GM19328 (cell line): ENCODE results near the gene RASA3.
"Not testable (repeated sequence)": the region's sequence is repeated elsewhere in the genome, so short reads cannot be mapped to it uniquely, and the experiment has no call there.

Experiments used
- ATAC-seq: cut with Tn5 transposase; IDR thresholded peaks from one replicate; pipeline ENCODE4 v1.9.1; 2021; ENCODE audit warnings: mild to moderate bottlenecking, moderate library complexity; ENCODE audit not compliant: unreplicated experiment

RASA3 gene

DNA sequence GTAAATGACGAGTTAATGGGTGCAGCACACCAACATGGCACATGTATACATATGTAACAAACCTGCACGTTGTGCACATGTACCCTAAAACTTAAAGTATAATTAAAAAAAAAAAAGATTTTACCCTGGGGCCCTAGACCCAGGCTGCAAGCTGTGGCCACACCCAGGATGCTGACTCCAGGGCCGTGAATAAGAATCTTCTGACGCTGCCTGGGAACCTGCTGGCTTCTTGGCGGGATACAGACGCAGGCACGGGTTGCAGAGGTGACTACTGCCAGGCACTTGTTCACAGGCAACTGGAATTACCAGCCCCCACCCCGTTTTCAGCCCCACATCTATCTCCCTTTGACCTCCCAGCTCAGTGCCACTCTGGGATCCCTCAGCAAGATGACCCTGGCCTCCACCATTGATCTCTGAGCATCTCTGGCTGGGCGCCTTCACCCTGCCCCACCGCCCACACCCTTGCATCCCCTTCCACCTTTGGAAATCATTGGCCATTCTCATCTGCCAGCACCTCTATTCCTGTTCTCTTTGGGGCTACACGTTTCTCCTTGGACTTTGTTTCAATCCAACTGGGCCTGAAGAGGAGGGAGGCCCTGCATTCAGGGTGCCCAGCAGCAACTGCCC lies 25.6 kb upstream of the RASA3 start:
- no peak for ATAC-seq

- no peak for ATAC-seq
Measured at GRCh38 chr13:114155926-114156883, 23.8 kb upstream of the RASA3 start.

DNA sequence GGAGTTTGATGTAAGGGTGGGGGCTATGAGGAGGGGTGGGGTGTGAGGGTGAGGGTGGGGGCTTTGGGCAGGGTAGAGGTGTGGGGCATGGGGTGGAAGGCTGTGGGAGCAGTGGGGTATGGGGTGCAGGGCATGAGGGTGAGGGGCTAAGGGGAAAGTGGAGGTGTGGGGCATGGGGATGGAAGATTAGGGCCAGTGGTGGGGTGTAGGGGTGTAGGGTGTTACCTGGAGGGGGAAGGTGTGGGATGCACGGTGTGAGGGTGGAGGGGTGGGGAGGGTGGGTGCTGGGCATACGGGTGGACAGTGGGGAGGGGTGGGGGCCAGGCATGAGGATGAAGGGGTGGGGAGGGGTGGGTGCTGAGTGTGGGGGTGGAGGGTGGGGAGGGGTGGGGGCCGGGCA lies 22.9 kb upstream of the RASA3 start:
- no peak for ATAC-seq

DNA sequence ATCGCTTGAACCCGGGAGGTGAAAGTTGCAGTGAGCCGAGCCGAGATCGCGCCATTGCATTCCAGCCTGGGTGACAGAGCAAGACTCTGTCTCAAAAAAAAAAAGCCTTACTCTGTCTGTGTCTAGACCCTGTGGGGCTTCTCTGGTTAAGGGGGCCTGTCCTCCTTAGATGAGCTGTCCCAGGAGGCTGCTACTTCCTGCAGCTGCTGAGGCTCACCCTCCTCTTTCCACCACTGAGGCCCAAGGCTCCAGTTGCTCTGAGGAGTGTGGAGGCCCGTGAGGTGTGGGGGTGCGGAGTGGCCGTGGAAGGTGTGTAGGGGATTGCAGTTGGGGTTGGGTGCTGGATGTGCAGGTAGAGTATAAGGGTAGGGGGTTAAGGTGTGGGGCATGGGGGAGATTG lies 22.1 kb upstream of the RASA3 start:
- ATAC-seq: no peak

DNA sequence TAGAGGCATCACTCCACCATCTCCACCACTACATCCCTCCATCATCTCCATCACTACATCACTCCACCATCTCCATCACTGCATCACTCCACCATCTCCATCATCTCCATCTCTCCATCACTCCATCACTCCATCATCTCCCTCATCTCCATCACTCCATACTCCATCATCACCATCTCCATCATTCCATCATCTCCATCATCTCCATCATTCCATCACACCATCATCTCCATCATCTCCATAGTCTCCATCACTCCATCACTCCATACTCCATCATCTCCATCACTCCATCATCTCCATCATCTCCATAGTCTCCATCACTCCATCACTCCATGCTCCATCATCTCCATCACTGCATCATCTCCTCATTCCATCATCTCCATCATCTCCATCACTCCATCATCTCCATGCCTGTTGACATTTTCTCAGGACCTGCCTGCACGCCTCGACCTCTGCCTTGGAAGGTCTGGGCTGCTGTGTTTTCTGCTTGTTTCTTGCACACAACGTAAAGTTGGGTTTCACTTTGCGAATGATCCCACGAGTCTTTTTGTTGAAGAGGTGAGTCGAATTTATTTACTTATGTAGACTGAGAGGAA lies 21.2 kb upstream of the RASA3 start:
- no peak for ATAC-seq

DNA sequence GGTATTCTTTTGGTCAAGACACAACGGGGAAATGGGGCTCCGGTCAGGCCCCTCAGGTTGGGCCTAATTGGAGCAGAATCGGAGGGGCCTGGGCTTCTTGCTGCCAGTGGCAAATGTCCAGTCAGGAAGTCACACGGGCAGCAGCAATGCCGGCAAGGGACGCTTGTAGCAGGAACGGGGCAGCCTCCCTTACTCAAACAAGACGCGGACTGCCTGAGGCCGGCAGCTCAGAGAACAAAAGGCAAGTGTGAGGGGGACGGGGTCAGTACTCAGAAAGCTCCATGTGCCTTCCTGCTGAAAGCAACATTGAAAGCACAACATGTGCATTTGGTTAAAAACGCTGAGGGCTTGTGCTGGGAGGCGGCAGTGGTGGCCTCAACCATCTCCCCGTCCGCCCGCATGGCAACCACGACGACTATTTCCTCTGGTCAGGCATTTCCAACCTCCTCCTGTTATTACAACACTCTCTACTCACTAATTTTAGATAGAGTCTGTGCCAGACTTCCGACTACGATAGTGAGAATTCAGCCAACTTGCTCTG lies 20.5 kb upstream of the RASA3 start:
- ATAC-seq: no peak

DNA sequence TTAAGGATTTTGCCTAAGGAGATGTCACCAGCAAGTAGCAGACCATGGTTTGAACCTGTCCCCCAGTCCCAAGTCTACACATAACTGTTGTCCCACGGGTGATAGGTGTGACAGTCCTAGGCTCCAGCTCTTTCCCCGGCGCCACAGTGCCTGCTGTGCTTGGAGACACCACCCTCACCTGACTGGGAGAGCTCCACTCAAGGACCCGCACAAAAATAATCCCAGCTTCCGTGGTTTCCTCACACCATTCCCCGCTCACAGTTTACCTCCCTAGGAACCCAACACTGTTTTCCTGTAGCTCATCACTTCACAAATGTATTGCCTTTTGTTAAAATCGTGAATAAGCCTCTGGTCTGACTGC lies 19.8 kb upstream of the RASA3 start:
- ATAC-seq: no peak

DNA sequence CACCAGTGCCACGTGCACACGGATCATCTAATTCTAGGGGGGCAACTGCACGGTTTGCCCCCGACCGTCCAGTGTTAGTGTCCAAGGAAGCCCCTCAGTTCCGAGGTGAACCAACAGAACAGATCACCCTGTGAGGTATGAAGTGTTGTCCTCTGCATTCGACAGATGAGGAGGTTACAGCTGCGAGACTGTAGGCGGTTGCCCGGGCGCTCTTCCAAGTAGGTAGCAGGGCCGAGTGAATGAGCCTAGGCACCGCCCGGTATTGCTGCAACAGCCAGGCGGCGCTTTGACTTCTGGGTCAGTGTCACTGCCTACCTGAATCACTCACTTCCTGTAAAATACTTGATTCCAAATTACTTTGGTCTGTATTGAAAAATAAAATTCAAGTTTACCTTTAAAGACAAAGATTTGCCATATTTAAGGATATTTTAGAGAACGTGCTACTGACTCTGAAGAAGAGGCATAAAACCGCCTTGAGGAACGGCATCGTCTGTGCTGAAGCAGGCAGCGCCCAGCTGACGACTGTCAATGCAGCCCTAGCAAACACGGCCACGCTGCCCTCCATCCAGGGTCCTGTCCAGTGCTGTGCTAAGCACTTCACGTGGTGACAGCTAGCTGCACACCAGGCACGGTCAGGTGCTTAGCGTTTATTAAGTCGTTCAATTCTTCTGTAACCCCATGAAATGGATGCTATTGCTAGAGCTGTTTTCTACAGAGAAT lies 19.3 kb upstream of the RASA3 start:
- ATAC-seq: no peak

GRCh38 chr13:114151031-114151430 lies 18.6 kb upstream of the RASA3 start:
- no peak for ATAC-seq

DNA sequence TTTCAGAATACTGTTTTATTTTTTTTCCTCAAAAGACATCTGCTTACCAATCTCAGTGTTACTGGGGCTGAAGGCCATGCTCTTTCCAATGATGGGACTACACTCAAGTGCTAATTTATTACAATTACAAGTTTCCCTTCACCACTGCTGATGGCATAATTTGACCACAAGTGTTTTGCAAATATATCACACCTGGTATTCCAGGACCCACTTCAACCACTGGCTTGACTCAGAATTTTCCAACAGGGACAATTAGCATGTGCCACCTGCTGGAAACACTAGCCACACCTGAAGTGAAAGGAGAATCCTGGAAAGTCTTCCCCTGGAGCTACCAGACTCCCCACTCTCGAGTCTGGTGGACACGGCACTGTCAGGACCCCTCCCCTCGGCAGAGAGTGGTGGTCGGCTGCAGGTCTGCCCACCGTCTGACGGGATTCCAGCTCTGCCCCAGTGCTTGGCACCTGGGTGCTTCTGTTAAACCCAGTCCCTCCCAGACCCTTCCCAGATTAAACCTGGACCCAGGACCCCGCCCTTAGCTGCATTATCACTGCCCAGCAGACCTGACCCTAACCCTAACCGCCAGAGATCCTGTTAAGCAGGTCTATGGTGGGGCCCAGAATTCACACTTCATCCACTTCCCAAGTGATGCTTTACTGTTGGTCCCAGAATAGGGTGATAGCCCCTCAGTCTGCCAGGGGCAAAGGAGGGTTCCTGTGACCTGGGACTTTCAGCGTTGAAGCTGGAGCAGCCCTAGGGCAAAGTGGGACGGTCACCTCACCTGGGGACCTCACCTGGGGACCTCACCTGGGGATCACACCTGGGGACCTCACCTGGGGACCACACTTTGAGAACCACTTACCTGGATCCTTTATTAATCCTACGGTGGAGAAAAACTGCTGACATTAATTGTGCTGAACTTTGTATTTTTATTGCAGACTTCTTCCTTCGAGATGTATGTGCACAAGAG lies 17.6 kb upstream of the RASA3 start:
- no peak for ATAC-seq

DNA sequence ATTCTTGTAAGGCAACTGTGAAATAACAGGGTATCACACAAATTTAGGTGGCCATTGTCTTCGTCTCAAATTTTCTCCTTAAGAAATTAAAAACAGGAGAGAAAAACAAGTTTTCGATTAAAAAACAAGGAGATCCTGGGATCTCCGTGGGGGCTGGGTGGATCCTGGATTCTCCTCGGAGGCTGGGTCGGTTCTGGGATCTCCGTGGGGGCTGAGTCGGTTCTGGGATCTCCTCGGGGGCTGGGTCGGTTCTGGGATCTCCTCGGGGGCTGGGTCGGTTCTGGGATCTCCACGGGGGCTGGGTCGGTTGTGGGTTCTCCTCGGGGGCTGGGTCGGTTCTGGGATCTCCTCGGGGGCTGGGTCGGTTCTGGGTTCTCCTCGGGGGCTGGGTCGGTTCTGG lies 16.5 kb upstream of the RASA3 start:
- not testable (repeated sequence) for ATAC-seq

DNA sequence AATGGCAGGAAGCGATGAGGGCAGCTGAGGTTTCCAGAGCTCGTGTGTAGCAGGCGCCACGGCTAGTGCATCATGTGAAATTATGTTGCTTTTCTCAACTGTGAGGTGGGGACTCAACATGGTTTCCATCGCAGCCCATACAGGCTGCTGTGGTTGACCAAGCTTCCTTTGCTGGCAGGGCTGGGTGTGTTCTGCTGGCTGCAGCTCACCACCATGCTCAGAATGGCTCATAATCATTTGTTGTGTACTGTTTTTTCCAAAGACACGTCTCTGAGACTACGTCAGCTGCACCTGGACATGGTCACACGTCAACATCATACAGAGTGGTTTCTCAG lies 16.1 kb upstream of the RASA3 start:
- peak; percentile 76 for ATAC-seq

DNA sequence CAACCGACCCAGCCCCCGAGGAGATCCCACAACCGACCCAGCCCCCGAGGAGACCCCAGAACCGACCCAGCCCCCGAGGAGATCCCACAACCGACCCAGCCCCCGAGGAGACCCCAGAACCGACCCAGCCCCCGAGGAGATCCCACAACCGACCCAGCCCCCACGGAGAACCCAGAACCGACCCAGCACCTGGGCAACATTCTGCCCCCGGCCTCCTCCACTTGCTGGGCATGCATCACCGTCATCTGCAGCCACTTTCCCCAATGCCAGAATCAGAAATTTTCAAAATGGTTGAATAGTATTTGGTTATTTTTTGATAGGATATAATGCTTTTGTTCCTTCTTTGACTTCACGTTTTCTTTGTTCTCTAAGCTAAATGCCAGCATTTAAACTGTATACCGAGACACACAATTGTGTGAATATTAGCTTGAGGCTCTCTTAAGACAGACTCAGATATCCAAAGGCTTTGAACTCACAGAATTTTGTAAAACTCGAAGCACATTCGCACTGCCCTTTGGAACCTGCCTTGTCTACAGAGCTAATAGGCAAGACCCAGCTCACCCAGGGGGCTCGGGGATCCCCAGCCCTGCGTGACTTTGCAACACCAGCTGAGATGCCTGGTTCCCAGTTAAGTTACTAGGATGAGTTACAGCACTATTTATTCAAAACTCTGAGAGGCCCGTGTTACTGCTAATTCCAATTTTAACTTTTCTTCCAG lies 15.5 kb upstream of the RASA3 start:
- no peak for ATAC-seq

DNA sequence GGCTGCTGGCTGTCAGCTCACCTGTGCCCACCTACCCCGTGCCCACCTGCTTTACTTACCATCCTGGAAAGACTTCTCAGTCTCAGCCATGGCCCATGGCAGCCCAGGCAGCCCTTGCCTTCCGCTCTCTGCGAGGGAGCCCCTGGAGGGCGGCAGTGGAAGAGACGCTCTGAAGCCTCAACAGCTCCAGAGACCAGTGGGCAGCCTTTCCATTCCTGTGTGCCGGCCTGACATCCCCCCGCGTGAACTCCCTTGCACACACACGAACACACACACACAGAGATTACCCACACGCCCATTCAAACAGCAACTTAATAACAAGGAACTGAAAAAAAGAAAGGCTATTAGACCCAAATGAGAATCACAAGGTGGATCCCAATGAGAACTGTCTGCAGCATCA lies 14.2 kb upstream of the RASA3 start:
- no peak for ATAC-seq

DNA sequence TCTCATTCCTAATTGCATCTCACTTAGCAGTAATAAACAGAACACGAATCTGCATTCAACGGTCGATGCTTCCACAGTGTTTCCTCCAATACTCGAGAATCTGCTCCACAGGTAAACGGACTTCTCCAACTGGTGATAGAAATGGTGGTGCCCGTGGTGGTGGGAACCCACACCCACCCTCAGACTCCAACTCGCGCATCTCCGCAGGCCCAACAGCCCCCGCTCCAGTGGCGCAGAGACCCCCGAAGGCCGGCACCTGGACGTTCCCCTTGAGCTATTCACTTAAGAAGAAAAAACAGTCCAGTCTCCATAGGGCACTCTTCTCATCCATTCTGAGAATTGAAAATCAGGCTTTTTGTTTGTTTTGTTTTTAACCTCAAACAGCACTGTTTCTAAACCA lies 13.8 kb upstream of the RASA3 start:
- no peak for ATAC-seq

DNA sequence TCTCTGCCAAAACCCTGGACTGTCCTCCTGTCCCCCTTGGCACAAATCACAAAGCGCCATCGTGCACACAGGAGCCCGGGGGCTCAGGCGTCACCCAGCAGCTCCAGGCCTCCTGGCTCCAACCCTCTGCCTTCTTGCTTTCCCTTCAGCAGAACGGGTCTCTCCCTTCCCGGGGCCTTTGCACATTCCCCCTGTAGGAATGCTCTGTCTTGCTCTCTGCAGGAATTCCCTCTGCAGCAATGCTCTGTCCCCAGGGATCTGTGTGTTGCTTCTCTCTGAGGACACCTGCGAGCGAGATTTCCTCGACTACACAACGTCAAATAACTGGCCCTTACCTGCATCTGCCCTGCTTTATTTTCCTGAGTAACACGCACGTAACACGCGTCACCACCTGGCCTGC lies 13.3 kb upstream of the RASA3 start:
- no peak for ATAC-seq

- ATAC-seq: no peak
Measured at GRCh38 chr13:114145256-114145655, 12.8 kb upstream of the RASA3 start.

GRCh38 chr13:114144606-114145244 lies 12.3 kb upstream of the RASA3 start:
- ATAC-seq: no peak
